Dendritic cell treated with granulocyte-macrophage colony-stimulating factor and Interleukin-4, amounts not matched to agents 40 ng/mL and 50 ng/mL, for 4 days (primary cell): ENCODE measurements around the gene CAPN8.

Experiments
- H3K27ac Mint-ChIP-seq: one replicate; pipeline ENCODE4 v1.8.0; 2022; ENCODE audit warnings: mild to moderate bottlenecking, mixed read lengths
- H3K27me3 Mint-ChIP-seq: one replicate; pipeline ENCODE4 v1.8.0; 2022; ENCODE audit warnings: mild to moderate bottlenecking, mixed read lengths
- H3K36me3 Mint-ChIP-seq: one replicate; pipeline ENCODE4 v1.8.0; 2022; ENCODE audit warnings: low read depth, mixed read lengths
- H3K4me1 Mint-ChIP-seq: one replicate; pipeline ENCODE4 v1.8.0; 2022; ENCODE audit warnings: low read depth, mixed read lengths
- H3K4me3 Mint-ChIP-seq: one replicate; pipeline ENCODE4 v1.8.0; 2022; ENCODE audit warnings: mild to moderate bottlenecking, moderate library complexity, mixed read lengths
- H3K9me3 Mint-ChIP-seq: one replicate; pipeline ENCODE4 v1.8.0; 2022; ENCODE audit warnings: mixed read lengths
- intact Hi-C: fragments of 100-400 bp; cut with micrococcal nuclease; formaldehyde crosslinking; loops from one replicate; pipeline ENCODE4 v1.15.0; 2022

CAPN8 gene

GRCh38 chr1:223504741-223505140 lies 160.8 kb downstream of the CAPN8 start:
- no peaks in the 10 kb centered on the region for H3K9me3 Mint-ChIP-seq
- no peaks in the 10 kb centered on the region for H3K36me3 Mint-ChIP-seq
- intact Hi-C loops = no loop called here
- no peak overlapping the region for H3K27ac Mint-ChIP-seq
- H3K4me3 Mint-ChIP-seq = no peak overlapping the region
- peaks cover 1% of the 10 kb centered on the region for H3K27me3 Mint-ChIP-seq
- no peaks in the 10 kb centered on the region for H3K4me1 Mint-ChIP-seq

DNA sequence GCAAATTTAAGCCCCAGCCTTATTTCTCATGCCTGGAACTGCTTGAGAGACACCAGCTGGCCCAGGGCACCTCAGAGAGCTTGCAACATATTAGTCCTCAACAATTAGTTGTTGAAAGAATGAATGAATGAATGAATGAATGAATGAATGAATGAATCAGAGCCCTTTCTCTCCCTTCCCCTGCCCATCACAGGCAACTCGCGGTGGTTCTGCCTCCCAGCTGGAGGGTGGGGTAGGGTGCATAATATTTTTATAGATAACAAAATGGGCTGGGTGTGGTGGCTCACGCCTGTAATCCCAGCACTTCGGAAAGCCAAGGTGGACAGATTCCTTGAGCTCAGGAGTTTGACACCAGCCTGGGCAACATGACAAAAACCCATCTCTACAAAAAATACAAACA lies 162.2 kb downstream of the CAPN8 start:
- Mint-ChIP-seq H3K27ac (no peak overlapping the region), H3K27me3 (peaks cover 1% of the 10 kb centered on the region), H3K4me3 (no peak overlapping the region), H3K9me3 (no peaks in the 10 kb centered on the region), H3K36me3 (no peaks in the 10 kb centered on the region), H3K4me1 (no peaks in the 10 kb centered on the region)
- intact Hi-C loops = no loop called here

DNA sequence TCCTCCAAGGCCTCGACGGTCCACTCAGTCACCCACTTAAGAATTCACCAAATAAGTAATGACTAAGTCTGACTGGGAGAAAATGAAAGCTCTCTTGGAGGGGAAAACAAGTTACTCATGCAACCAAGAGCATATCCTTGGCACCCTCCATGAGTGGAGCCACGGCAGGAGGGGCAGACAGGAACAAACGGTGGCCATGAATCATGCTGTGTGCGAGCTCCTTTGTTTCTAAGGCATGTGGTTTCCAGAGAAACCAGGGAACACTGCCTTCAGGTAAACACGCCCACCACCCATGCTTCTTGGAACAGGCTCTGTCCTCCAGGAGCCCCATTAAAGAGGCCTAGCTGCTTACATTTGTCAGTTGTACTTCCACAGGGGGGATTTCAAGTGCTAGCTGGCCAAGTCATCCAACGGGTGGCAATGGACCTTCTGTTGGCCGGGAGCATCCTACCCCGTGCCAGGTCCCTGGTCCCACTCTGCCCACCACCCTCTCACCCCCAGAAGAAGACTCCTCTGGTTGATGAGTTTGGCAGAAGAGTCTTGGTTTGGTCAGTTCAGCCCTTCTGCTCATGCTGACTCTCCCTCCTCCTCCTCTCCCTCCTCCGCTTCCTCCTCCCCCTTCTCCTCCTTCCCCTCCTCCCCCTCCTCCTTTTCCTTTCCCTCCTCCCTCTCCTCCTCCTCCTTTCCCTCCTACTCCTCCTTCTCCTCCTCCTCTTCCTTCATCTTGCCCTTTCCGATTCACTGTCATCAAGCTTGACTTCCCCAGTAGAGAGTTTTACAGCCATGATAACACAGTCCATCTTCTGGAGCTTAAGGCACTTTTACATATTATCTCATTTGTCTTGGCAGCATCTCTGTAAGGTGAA lies 164.7 kb downstream of the CAPN8 start:
- no peaks in the 10 kb centered on the region for H3K36me3 Mint-ChIP-seq
- intact Hi-C loops = no loop called here
- no peaks in the 10 kb centered on the region for H3K4me1 Mint-ChIP-seq
- no peaks in the 10 kb centered on the region for H3K9me3 Mint-ChIP-seq
- no peak overlapping the region for H3K4me3 Mint-ChIP-seq
- no peak overlapping the region for H3K27ac Mint-ChIP-seq
- H3K27me3 Mint-ChIP-seq = peaks cover 1% of the 10 kb centered on the region

DNA sequence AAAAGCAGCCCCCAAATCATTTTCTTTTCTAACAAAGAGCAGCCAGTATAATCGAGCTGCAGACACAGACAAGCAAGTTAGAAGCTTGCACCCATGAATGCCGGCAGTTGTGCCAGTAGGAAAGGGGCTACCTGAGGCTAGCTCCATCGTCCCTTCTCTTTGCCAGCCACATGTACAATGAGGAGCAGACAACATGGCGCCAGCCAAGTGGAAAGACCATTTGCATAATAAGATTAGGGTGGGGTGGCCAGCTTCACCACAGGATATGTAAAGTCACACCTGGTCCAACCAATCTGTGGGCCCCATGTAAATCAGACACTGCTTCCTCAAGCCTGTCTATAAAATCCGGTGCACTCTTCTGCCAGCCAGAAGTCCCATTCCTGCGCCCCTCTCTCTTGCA lies 168.6 kb downstream of the CAPN8 start:
- no peak overlapping the region for H3K4me3 Mint-ChIP-seq
- peaks cover under 1% of the 10 kb centered on the region for H3K27me3 Mint-ChIP-seq
- H3K4me1 Mint-ChIP-seq = no peaks in the 10 kb centered on the region
- H3K36me3 Mint-ChIP-seq = no peaks in the 10 kb centered on the region
- intact Hi-C loops = no loop called here
- no peaks in the 10 kb centered on the region for H3K9me3 Mint-ChIP-seq
- no peak overlapping the region for H3K27ac Mint-ChIP-seq

- Mint-ChIP-seq H3K4me3 (no peak overlapping the region), H3K36me3 (no peaks in the 10 kb centered on the region), H3K9me3 (no peaks in the 10 kb centered on the region), H3K27me3 (no peaks in the 10 kb centered on the region), H3K4me1 (no peaks in the 10 kb centered on the region), H3K27ac (no peak overlapping the region)
- intact Hi-C loops = no loop called here
Observed at GRCh38 chr1:223494926-223495645, 170.4 kb downstream of the CAPN8 start.

- H3K9me3 Mint-ChIP-seq = no peaks in the 10 kb centered on the region
- H3K27me3 Mint-ChIP-seq = peaks cover 8% of the 10 kb centered on the region
- H3K4me3 Mint-ChIP-seq = no peak overlapping the region
- H3K4me1 Mint-ChIP-seq = no peaks in the 10 kb centered on the region
- H3K36me3 Mint-ChIP-seq = no peaks in the 10 kb centered on the region
- no peak overlapping the region for H3K27ac Mint-ChIP-seq
- intact Hi-C loops = no loop called here
Observed at GRCh38 chr1:223492044-223492443, 173.5 kb downstream of the CAPN8 start.
